PC-3 (cell line): ENCODE measurements around the gene LIME1.

Experiments
- EZH2 ChIP-seq: fragments of 300-600 bp; sonication (generic); IDR thresholded peaks from one replicate; pipeline ENCODE4 v1.6.1; 2017; ENCODE audit warnings: antibody characterized with exemption, mild to moderate bottlenecking, low read length; ENCODE audit not compliant: unreplicated experiment
- EZH2phosphoT487 ChIP-seq: fragments of 300-600 bp; sonication (generic); IDR thresholded peaks from 2 replicates; pipeline ENCODE4 v1.6.1; 2018; ENCODE audit warnings: mild to moderate bottlenecking, antibody characterized with exemption, low read length, borderline replicate concordance
- TF ChIP-seq, protein P1 (sequence below): fragments of 300-600 bp; sonication (generic); conservative IDR thresholded peaks from 2 replicates; pipeline ENCODE4 v1.5.1; 2017; ENCODE audit warnings: antibody characterized with exemption, low read depth, mild to moderate bottlenecking, low read length

GRCh38 chr20:63732118-63733095, 4.1 kb upstream of the LIME1 start:
- TF ChIP-seq, protein P1, sequence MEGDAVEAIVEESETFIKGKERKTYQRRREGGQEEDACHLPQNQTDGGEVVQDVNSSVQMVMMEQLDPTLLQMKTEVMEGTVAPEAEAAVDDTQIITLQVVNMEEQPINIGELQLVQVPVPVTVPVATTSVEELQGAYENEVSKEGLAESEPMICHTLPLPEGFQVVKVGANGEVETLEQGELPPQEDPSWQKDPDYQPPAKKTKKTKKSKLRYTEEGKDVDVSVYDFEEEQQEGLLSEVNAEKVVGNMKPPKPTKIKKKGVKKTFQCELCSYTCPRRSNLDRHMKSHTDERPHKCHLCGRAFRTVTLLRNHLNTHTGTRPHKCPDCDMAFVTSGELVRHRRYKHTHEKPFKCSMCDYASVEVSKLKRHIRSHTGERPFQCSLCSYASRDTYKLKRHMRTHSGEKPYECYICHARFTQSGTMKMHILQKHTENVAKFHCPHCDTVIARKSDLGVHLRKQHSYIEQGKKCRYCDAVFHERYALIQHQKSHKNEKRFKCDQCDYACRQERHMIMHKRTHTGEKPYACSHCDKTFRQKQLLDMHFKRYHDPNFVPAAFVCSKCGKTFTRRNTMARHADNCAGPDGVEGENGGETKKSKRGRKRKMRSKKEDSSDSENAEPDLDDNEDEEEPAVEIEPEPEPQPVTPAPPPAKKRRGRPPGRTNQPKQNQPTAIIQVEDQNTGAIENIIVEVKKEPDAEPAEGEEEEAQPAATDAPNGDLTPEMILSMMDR = no peak
- TF ChIP-seq EZH2 (no peak), EZH2phosphoT487 (no peak)
